Caco-2 (cell line): ENCODE measurements around the gene CBX2. TPM values are rescaled to one million over a fixed set of nuclear protein-coding genes. Genes with fewer than 3 reads are reported as not detected.

Experiments used
- BruUV-seq: library from RNA; stranded (reverse); fragments of 400-500 nt; replicated peaks from 2 replicates; lab custom pipeline; 2021; lab: Mats Ljungman, UMichigan
- CTCF ChIA-PET: fragments of 300-600 bp; sonication (Branson Sonifier 250); formaldehyde crosslinking; loops from one replicate; lab custom pipeline; 2022; ENCODE audit warnings: antibody characterized with exemption; lab: Charles Lee
- POLR2A ChIA-PET: fragments of 300-600 bp; sonication (Branson Sonifier 250); formaldehyde crosslinking; loops from one replicate; lab custom pipeline; 2022; ENCODE audit warnings: antibody characterized with exemption; lab: Charles Lee
- DNase-seq, 2 experiments: peaks; one replicate each; pipeline versions ENCODE4 v3.0.0 to v3.0.0-alpha.2; 2020 to 2022
- H3K27me3 ChIP-seq: replicated peaks from 2 replicates; pipeline ENCODE4 v1.6.0; 2011; ENCODE audit warnings: low read length; ENCODE audit not compliant: control insufficient read depth, insufficient read depth
- H3K36me3 ChIP-seq: 2 replicates; pipeline ENCODE4 v1.5.1; 2011; ENCODE audit warnings: low read length; ENCODE audit not compliant: control insufficient read depth, insufficient read depth
- H3K4me1 ChIP-seq: fragments of 250-450 bp; sonication (Bioruptor Pico); 2 replicates; pipeline ENCODE4 v1.5.1; 2020; ENCODE audit warnings: mild to moderate bottlenecking
- H3K4me3 ChIP-seq: 2 replicates; pipeline ENCODE4 v1.5.1; 2011; ENCODE audit warnings: low read depth, mild to moderate bottlenecking, control low read depth, low read length
- H3K9me3 ChIP-seq: fragments of 250-450 bp; sonication (Bioruptor Pico); 2 replicates; pipeline ENCODE4 v1.5.1; 2020; ENCODE audit warnings: mild to moderate bottlenecking, moderate library complexity
- H3K27ac Mint-ChIP-seq: one replicate; pipeline ENCODE4 v1.8.0; 2022; ENCODE audit warnings: mixed read lengths; ENCODE audit not compliant: unreplicated experiment
- H3K27me3 Mint-ChIP-seq: one replicate; pipeline ENCODE4 v1.8.0; 2022; ENCODE audit warnings: mixed read lengths; ENCODE audit not compliant: insufficient read depth, unreplicated experiment
- H3K36me3 Mint-ChIP-seq: one replicate; pipeline ENCODE4 v1.8.0; 2022; ENCODE audit warnings: mild to moderate bottlenecking, mixed read lengths; ENCODE audit not compliant: insufficient read depth, unreplicated experiment
- H3K4me1 Mint-ChIP-seq: one replicate; pipeline ENCODE4 v1.8.0; 2022; ENCODE audit warnings: low read depth, mixed read lengths; ENCODE audit not compliant: unreplicated experiment
- H3K4me3 Mint-ChIP-seq: one replicate; pipeline ENCODE4 v1.8.0; 2022; ENCODE audit warnings: mild to moderate bottlenecking, moderate library complexity, mixed read lengths; ENCODE audit not compliant: unreplicated experiment
- H3K9me3 Mint-ChIP-seq: one replicate; pipeline ENCODE4 v1.8.0; 2022; ENCODE audit warnings: mixed read lengths; ENCODE audit not compliant: unreplicated experiment
- intact Hi-C: fragments of 100-400 bp; cut with micrococcal nuclease; formaldehyde crosslinking; loops from one replicate; pipeline ENCODE4 v1.10.0; 2022; ENCODE audit not compliant: unreplicated experiment
- total RNA-seq: library from RNA; stranded (reverse); gene quantifications from 2 replicates; pipeline ENCODE4 v1.2.3, GENCODE V29; 2022
- TF ChIP-seq, protein P1 (sequence below), 2 experiments: fragments of 200-600 bp in 1 of 2; IDR thresholded peaks; 1 replicate in 1 of 2; 2 replicates in 1 of 2; pipeline versions ENCODE4 v1.5.1 to v1.8.0; 2011 to 2022; ENCODE audit warnings: antibody characterized with exemption in 1 of 2, control low read depth in 1 of 2, inconsistent platforms in 1 of 2, low read depth in 1 of 2, low read length in 1 of 2, mild to moderate bottlenecking in 1 of 2, moderate library complexity in 1 of 2; ENCODE audit not compliant: insufficient read depth in 1 of 2, severe bottlenecking in 1 of 2, unreplicated experiment in 1 of 2

CBX2 gene
- total RNA-seq, 1 experiment from 2014 or later, result 52.8 TPM

DNA sequence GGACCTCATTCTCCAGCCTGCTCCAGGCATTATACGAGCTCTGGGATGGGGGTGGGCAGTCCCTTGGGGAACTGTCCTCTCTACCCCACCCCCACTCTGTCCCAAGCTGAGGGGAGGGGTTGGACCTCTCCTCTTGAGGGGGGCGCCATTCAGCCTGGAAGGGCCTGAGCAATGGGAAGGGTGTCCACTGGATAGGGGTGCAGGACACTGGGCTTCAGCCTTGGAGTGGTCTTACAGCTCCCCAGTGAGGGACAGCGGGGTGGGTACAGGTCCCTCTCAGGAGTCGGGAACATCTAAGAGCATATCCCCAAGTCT lies 28.5 kb downstream of the CBX2 start:
- no peak for DNase-seq
- intact Hi-C loops, result loop anchor here (5.0 kb wide), 1 partner anchor 166 kb away; no protein-coding TSS in a partner anchor
- no TSS peak for BruUV-seq
- ChIA-PET CTCF (interaction anchor here (3.0 kb wide), 1 partner anchor 34 kb away, joined by 17 read pairs; no protein-coding TSS in a partner anchor), POLR2A (no interaction called here)
- H3K27me3 ChIP-seq, result no peaks in the 10 kb centered on the region
- Mint-ChIP-seq H3K27me3 (no peaks in the 10 kb centered on the region), H3K9me3 (no peaks in the 10 kb centered on the region), H3K4me1 (peaks cover 8% of the 10 kb centered on the region), H3K27ac (no peak overlapping the region), H3K4me3 (no peak overlapping the region), H3K36me3 (peaks cover 6% of the 10 kb centered on the region)
- TF ChIP-seq, protein P1, sequence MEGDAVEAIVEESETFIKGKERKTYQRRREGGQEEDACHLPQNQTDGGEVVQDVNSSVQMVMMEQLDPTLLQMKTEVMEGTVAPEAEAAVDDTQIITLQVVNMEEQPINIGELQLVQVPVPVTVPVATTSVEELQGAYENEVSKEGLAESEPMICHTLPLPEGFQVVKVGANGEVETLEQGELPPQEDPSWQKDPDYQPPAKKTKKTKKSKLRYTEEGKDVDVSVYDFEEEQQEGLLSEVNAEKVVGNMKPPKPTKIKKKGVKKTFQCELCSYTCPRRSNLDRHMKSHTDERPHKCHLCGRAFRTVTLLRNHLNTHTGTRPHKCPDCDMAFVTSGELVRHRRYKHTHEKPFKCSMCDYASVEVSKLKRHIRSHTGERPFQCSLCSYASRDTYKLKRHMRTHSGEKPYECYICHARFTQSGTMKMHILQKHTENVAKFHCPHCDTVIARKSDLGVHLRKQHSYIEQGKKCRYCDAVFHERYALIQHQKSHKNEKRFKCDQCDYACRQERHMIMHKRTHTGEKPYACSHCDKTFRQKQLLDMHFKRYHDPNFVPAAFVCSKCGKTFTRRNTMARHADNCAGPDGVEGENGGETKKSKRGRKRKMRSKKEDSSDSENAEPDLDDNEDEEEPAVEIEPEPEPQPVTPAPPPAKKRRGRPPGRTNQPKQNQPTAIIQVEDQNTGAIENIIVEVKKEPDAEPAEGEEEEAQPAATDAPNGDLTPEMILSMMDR (IDR thresholded peaks at IDR 0.05; ENCODE audit: insufficient read depth in 1 of 2, low read depth in 1 of 2, low read length in 1 of 2, severe bottlenecking in 1 of 2, unreplicated experiment in 1 of 2), result no peak
- H3K4me3 ChIP-seq, result no peak overlapping the region
- H3K9me3 ChIP-seq, result no peaks in the 10 kb centered on the region
- no peaks in the 10 kb centered on the region for H3K36me3 ChIP-seq
- peaks cover 27% of the 10 kb centered on the region for H3K4me1 ChIP-seq

GRCh38 chr17:79806863-79807720 lies 29.1 kb downstream of the CBX2 start:
- peaks cover 27% of the 10 kb centered on the region for H3K4me1 ChIP-seq
- H3K9me3 ChIP-seq, result no peaks in the 10 kb centered on the region
- no peak overlapping the region for H3K4me3 ChIP-seq
- TF ChIP-seq, protein P1 (IDR thresholded peaks at IDR 0.05; ENCODE audit: insufficient read depth in 1 of 2, low read depth in 1 of 2, low read length in 1 of 2, severe bottlenecking in 1 of 2, unreplicated experiment in 1 of 2), result no peak
- intact Hi-C loops, result loop anchor here (5.0 kb wide), 1 partner anchor 165 kb away; no protein-coding TSS in a partner anchor
- no TSS peak for BruUV-seq
- H3K36me3 ChIP-seq, result no peaks in the 10 kb centered on the region
- H3K4me3 Mint-ChIP-seq, result no peak overlapping the region
- ChIA-PET CTCF (interaction anchor here (0.6 to 3.0 kb wide), 3 partner anchors 33 to 324 kb away, joined by 3 to 17 read pairs (median 6); no protein-coding TSS in a partner anchor), POLR2A (no interaction called here)
- H3K27me3 ChIP-seq, result no peaks in the 10 kb centered on the region
- no peaks in the 10 kb centered on the region for H3K27me3 Mint-ChIP-seq
- no peak overlapping the region for H3K27ac Mint-ChIP-seq
- no peak for DNase-seq
- H3K4me1 Mint-ChIP-seq, result peaks cover 11% of the 10 kb centered on the region
- H3K36me3 Mint-ChIP-seq, result peaks cover 6% of the 10 kb centered on the region
- no peaks in the 10 kb centered on the region for H3K9me3 Mint-ChIP-seq

DNA sequence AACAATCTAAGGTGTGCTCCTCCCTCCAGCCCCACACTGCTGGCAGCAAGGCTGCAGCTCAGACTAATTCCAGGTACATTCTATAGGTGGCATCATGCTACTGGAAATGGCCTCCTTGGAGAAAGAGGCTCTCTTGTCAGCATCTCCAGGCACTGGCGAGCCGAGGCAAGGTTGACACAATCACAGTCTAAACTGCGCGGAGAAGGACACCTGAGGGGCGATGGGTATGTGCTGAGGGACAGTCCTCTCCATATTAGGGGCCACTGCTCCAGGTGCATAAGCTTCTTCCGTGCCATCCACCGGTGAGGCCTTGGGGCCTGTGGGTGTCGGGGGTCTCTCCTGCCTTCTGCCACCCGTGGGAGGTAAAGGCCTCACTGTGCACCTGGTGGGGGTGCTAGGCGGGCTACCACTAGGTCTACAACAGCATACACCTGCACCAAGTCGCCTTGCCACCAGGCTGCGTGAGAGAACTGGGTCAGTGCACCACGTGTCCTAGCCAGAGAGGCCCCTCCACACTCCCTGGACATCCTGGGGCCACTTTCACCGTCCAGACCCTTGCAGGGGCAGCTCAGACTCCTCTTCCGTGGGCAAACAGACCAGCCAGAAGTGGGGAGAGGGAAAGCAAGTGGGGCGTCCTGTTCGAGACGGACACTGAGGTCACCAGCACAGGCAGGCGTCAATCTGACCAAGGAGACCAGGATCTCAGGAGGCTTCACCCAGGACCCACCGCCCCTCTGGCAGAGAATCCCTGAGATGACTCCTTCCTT lies 31.0 kb downstream of the CBX2 start:
- Histone ChIP-seq H3K36me3 (no peaks in the 10 kb centered on the region), H3K9me3 (no peaks in the 10 kb centered on the region), H3K4me1 (peaks cover 30% of the 10 kb centered on the region), H3K27me3 (no peaks in the 10 kb centered on the region), H3K4me3 (no peak overlapping the region)
- H3K9me3 Mint-ChIP-seq, result no peaks in the 10 kb centered on the region
- H3K4me1 Mint-ChIP-seq, result peaks cover 13% of the 10 kb centered on the region
- BruUV-seq, result TSS peak; percentile 59
- no peaks in the 10 kb centered on the region for H3K27me3 Mint-ChIP-seq
- H3K27ac Mint-ChIP-seq, result no peak overlapping the region
- intact Hi-C loops, result loop anchor here (1.0 to 5.0 kb wide), 2 partner anchors 107 to 163 kb away; no protein-coding TSS in a partner anchor
- TF ChIP-seq, protein P1 (IDR thresholded peaks at IDR 0.05; ENCODE audit: insufficient read depth in 1 of 2, low read depth in 1 of 2, low read length in 1 of 2, severe bottlenecking in 1 of 2, unreplicated experiment in 1 of 2), result peak; percentile 19 to 32
- peak; percentile 60 to 67 for DNase-seq
- H3K4me3 Mint-ChIP-seq, result peak overlapping the region; percentile 58
- POLR2A ChIA-PET, result interaction anchor here (0.5 to 0.8 kb wide), 3 partner anchors 12 to 35 kb away, joined by 3 to 4 read pairs (median 4); partner anchors contain the start of genes CBX4 and CBX8
- H3K36me3 Mint-ChIP-seq, result no peaks in the 10 kb centered on the region
- CTCF ChIA-PET, result interaction anchor here (0.5 to 3.0 kb wide), 10 partner anchors 12 to 185 kb away, joined by 3 to 17 read pairs (median 5); partner anchors contain the start of genes CBX4 and CBX8
